Vagina (tissue), 2 donors: ENCODE data around the gene RNF34. TPM values are rescaled to one million over a fixed set of nuclear protein-coding genes. Genes with fewer than 3 reads are reported as not detected.

Experiments
- DNase-seq, 2 donors: peaks; one replicate each; pipeline ENCODE4 v3.0.0-alpha.2; 2017; ENCODE audit errors: extremely low spot score in 2 of 2
- H3K27ac ChIP-seq: fragments of 200-600 bp; sonication (generic); one replicate; pipeline ENCODE4 v1.5.1; 2019
- H3K27me3 ChIP-seq: fragments of 200-600 bp; sonication (generic); one replicate; pipeline ENCODE4 v1.5.1; 2019
- H3K36me3 ChIP-seq, 2 donors: fragments of 200-600 bp; sonication (generic); one replicate each; pipeline ENCODE4 v1.5.1; 2017 to 2019
- H3K4me1 ChIP-seq: fragments of 200-600 bp; sonication (generic); one replicate; pipeline ENCODE4 v1.5.1; 2019
- H3K4me3 ChIP-seq, 2 donors: fragments of 200-600 bp; sonication (generic); 1 replicate in 1 of 2; 2 replicates in 1 of 2; pipeline ENCODE4 v1.5.1; 2016 to 2019
- H3K9me3 ChIP-seq: fragments of 200-600 bp; sonication (generic); one replicate; pipeline ENCODE4 v1.5.1; 2019
- POLR2A ChIP-seq, 2 donors: fragments of 450-650 bp; IDR thresholded peaks; one replicate each; pipeline ENCODE4 v1.6.1; 2017; ENCODE audit warnings: antibody characterized with exemption in 2 of 2, mild to moderate bottlenecking in 2 of 2, moderate library complexity in 2 of 2
- POLR2AphosphoS5 ChIP-seq, 2 donors: sonication (generic); formaldehyde crosslinking; IDR thresholded peaks; one replicate each; pipeline ENCODE4 v1.9.0; 2017; ENCODE audit warnings: antibody characterized with exemption in 2 of 2, mild to moderate bottlenecking in 2 of 2, low read depth in 1 of 2; ENCODE audit not compliant: insufficient read depth in 1 of 2
- intact Hi-C: fragments of 100-400 bp; cut with DNase I; formaldehyde crosslinking; loops from one replicate; pipeline ENCODE4 v1.15.1; 2023
- total RNA-seq: library from RNA; depleted of rRNA; stranded (reverse); fragments of >200 nt; gene quantifications from one replicate; pipeline ENCODE4 v1.2.3, GENCODE V29; 2016
- TF ChIP-seq, protein P1 (sequence below), 3 experiments: fragments of 450-650 bp in 2 of 3; fragments of 200-600 bp in 1 of 3; sonication (generic) in 1 of 3; IDR thresholded peaks; one replicate each; pipeline ENCODE4 v1.5.1; 2017 to 2019; ENCODE audit warnings: antibody characterized with exemption in 3 of 3, mild to moderate bottlenecking in 2 of 3, moderate library complexity in 2 of 3

The RNF34 gene
- total RNA-seq, 1 donor from 2014 or later: 30.2 TPM

DNA sequence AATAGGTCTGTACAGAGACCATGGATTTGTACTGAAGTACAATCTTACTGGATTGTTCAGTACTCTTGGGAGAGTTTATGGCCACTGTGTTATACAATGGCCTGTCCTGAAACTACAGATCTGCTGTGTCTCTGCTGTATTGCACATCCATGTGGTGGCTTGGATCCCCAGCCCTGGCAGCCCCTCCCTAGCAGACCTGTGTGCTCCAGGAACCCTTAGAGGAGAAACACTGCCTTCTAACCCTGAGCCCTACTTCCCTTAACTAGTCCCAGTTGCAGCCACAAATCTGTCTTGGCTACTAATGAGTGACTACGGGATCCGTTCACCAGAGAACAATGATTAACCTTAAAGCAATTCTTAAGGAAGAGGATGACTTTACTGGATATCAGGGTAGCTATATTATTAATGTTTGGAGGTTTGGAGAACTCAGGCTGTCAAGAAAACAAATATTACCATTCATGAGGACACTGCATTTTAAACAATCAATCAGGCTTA, 27.7 kb downstream of the RNF34 start:
- intact Hi-C loops: no loop called here
- TF ChIP-seq, protein P1, sequence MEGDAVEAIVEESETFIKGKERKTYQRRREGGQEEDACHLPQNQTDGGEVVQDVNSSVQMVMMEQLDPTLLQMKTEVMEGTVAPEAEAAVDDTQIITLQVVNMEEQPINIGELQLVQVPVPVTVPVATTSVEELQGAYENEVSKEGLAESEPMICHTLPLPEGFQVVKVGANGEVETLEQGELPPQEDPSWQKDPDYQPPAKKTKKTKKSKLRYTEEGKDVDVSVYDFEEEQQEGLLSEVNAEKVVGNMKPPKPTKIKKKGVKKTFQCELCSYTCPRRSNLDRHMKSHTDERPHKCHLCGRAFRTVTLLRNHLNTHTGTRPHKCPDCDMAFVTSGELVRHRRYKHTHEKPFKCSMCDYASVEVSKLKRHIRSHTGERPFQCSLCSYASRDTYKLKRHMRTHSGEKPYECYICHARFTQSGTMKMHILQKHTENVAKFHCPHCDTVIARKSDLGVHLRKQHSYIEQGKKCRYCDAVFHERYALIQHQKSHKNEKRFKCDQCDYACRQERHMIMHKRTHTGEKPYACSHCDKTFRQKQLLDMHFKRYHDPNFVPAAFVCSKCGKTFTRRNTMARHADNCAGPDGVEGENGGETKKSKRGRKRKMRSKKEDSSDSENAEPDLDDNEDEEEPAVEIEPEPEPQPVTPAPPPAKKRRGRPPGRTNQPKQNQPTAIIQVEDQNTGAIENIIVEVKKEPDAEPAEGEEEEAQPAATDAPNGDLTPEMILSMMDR (IDR thresholded peaks at IDR 0.05): no peak
- TF ChIP-seq POLR2A (IDR thresholded peaks at IDR 0.05): no peak
- no peak for TF ChIP-seq POLR2AphosphoS5 (IDR thresholded peaks at IDR 0.05; ENCODE audit: insufficient read depth in 1 of 2, low read depth in 1 of 2)
- no peaks in the 10 kb centered on the region for H3K4me1 ChIP-seq
- H3K9me3 ChIP-seq: no peaks in the 10 kb centered on the region
- peaks cover 0 to 79% of the 10 kb centered on the region in 2 donors for H3K36me3 ChIP-seq
- no peak overlapping the region for H3K27ac ChIP-seq
- no peaks in the 10 kb centered on the region for H3K27me3 ChIP-seq
- DNase-seq: no peak
- H3K4me3 ChIP-seq: no peak overlapping the region

- Histone ChIP-seq H3K4me1 (no peaks in the 10 kb centered on the region), H3K9me3 (no peaks in the 10 kb centered on the region), H3K27me3 (no peaks in the 10 kb centered on the region), H3K36me3 (peaks cover 0 to 76% of the 10 kb centered on the region in 2 donors), H3K4me3 (no peak overlapping the region), H3K27ac (no peak overlapping the region)
- TF ChIP-seq POLR2A (IDR thresholded peaks at IDR 0.05) (no peak), POLR2AphosphoS5 (IDR thresholded peaks at IDR 0.05; ENCODE audit: insufficient read depth in 1 of 2, low read depth in 1 of 2) (no peak)
- TF ChIP-seq, protein P1 (IDR thresholded peaks at IDR 0.05): no peak
- intact Hi-C loops: no loop called here
- DNase-seq: no peak
Measured at GRCh38 chr12:121428883-121429282, 29.0 kb downstream of the RNF34 start.

DNA sequence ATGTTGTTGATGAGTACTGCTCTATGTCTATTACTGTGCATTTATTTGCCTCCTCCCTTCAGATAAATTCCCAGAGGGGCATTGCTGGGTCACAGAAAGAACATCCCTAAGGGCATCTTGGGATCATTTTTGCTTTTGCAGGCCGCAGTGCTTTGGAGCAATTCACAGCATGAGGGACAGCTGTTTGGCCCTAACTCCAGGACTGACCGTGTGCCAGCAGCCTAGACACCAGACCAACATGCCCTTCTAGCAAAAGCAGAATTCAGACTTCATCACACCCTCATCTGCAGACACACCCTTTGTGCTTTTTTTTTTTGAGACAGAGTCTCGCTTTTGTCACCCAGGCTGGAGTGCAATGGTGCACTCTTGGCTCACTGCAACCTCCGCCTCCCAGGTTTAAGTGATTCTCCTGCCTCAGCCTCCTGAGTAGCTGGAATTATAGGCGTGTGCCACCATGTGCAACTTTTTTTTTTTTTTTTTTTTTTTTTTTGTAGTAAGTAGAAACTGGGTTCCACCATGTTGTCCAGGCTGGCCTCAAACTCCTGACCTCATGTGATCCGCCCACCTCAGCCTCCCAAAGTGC, 31.0 kb downstream of the RNF34 start:
- intact Hi-C loops: no loop called here
- Histone ChIP-seq H3K9me3 (no peaks in the 10 kb centered on the region), H3K4me1 (no peaks in the 10 kb centered on the region), H3K4me3 (no peak overlapping the region), H3K27ac (no peak overlapping the region), H3K36me3 (peaks cover 0 to 75% of the 10 kb centered on the region in 2 donors), H3K27me3 (no peaks in the 10 kb centered on the region)
- TF ChIP-seq POLR2A (IDR thresholded peaks at IDR 0.05) (no peak), POLR2AphosphoS5 (IDR thresholded peaks at IDR 0.05; ENCODE audit: insufficient read depth in 1 of 2, low read depth in 1 of 2) (no peak)
- TF ChIP-seq, protein P1 (IDR thresholded peaks at IDR 0.05): no peak
- no peak for DNase-seq

DNA sequence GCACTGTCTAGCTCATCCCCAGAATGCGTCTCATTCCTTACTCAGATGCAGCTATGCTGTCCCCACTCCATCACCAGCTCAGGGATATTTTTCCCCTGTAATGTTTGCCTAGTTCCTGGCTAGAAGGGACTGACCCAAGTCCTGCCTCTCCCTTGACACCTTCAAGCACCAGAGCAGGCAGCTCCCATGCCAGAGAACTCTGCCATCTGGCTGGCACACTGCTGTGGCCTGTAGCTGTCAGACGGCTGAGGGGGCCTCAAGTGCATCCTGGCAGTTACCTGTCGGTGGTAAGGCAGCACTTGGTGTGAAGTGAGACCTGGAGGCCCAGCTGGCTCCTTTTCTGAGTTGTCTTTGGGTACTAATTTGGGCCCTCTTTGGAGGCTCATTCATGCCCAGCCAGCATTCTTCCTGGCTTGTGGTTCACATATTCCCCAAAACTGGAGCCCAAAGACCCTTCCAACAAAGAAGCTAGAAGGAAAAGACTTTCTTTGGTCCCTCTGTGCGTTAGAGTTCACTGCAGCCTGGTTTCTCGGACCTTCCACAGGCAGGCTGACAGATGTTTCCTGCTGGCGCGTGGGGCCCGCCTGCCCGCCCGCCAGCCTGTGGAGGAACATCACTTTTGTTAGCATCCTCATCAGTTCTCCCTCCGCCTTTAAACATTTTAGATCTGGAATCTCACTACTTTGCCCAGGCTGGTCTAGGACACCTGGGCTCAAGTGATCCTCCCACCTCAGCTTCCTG, 33.0 kb downstream of the RNF34 start:
- TF ChIP-seq, protein P1 (IDR thresholded peaks at IDR 0.05): no peak
- TF ChIP-seq POLR2AphosphoS5 (IDR thresholded peaks at IDR 0.05; ENCODE audit: insufficient read depth in 1 of 2, low read depth in 1 of 2) (no peak), POLR2A (IDR thresholded peaks at IDR 0.05) (no peak)
- Histone ChIP-seq H3K9me3 (no peaks in the 10 kb centered on the region), H3K27me3 (no peaks in the 10 kb centered on the region), H3K36me3 (peaks cover 0 to 67% of the 10 kb centered on the region in 2 donors), H3K27ac (no peak overlapping the region), H3K4me1 (no peaks in the 10 kb centered on the region), H3K4me3 (no peak overlapping the region)
- no peak for DNase-seq
- intact Hi-C loops: no loop called here

GRCh38 chr12:121436706-121437105, 36.8 kb downstream of the RNF34 start:
- intact Hi-C loops: no loop called here
- Histone ChIP-seq H3K36me3 (peaks cover 0 to 60% of the 10 kb centered on the region in 2 donors), H3K27me3 (no peaks in the 10 kb centered on the region), H3K9me3 (no peaks in the 10 kb centered on the region), H3K27ac (no peak overlapping the region), H3K4me3 (no peak overlapping the region), H3K4me1 (no peaks in the 10 kb centered on the region)
- TF ChIP-seq POLR2AphosphoS5 (IDR thresholded peaks at IDR 0.05; ENCODE audit: insufficient read depth in 1 of 2, low read depth in 1 of 2): no peak
- TF ChIP-seq, protein P1 (IDR thresholded peaks at IDR 0.05): no peak
- TF ChIP-seq POLR2A (IDR thresholded peaks at IDR 0.05): no peak
- no peak for DNase-seq
